ENCODE results near the gene CDC73. TPM values are rescaled to one million over a fixed set of nuclear protein-coding genes. Genes with fewer than 3 reads are reported as not detected.

CDC73 gene
- total RNA-seq, 1 experiment from 2014 or later = 78.2 TPM

DNA sequence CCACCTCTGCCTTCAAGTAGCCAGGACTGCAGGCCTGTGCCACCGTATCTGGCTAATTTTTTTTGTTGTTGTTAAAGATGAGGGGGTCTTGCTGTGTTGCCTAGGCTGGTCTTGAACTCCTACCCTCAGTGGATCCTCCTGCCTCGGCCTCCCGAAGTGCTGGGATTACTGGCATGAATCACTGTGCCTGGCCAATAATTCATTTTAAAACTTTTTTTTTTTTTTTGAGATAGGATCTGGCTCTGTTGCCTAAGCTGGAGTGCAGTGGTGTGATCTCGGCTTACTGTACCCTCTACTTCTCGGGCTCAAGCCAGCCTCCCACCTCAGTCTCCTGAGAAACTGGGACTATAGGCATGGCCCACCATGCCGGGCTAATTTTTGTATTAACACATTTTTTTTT is 3.5 kb downstream of the CDC73 start:
- no peaks in the 10 kb centered on the region for H3K9me3 ChIP-seq (ENCODE audit: control insufficient read depth, insufficient read depth, low read depth, low read length)
- DNase-seq (ENCODE audit: low read depth, low spot score) (no peak), ATAC-seq (no peak)
- no peak overlapping the region for H3K27ac ChIP-seq (ENCODE audit: low read length)
- no peak overlapping the region for H3K4me3 ChIP-seq (ENCODE audit: low read depth in 2 of 2, low read length in 2 of 2)
- H3K36me3 ChIP-seq (ENCODE audit: control insufficient read depth, insufficient read depth, low read length) = peaks cover 22% of the 10 kb centered on the region
- H3K4me1 ChIP-seq (ENCODE audit: control insufficient read depth, insufficient read depth, low read length) = peaks cover 17% of the 10 kb centered on the region
- ChIA-PET POLR2A (no interaction called here), CTCF (no interaction called here)
- H3K27me3 ChIP-seq (ENCODE audit: control insufficient read depth, insufficient read depth, low read length) = no peaks in the 10 kb centered on the region
- TF ChIP-seq POLR2AphosphoS5 (IDR thresholded peaks at IDR 0.05; ENCODE audit: low read depth, low read length) (no peak), SIN3A (IDR thresholded peaks at IDR 0.05; ENCODE audit: borderline replicate concordance, insufficient read depth, low read depth, low read length) (no peak)
- TF ChIP-seq, protein P1, sequence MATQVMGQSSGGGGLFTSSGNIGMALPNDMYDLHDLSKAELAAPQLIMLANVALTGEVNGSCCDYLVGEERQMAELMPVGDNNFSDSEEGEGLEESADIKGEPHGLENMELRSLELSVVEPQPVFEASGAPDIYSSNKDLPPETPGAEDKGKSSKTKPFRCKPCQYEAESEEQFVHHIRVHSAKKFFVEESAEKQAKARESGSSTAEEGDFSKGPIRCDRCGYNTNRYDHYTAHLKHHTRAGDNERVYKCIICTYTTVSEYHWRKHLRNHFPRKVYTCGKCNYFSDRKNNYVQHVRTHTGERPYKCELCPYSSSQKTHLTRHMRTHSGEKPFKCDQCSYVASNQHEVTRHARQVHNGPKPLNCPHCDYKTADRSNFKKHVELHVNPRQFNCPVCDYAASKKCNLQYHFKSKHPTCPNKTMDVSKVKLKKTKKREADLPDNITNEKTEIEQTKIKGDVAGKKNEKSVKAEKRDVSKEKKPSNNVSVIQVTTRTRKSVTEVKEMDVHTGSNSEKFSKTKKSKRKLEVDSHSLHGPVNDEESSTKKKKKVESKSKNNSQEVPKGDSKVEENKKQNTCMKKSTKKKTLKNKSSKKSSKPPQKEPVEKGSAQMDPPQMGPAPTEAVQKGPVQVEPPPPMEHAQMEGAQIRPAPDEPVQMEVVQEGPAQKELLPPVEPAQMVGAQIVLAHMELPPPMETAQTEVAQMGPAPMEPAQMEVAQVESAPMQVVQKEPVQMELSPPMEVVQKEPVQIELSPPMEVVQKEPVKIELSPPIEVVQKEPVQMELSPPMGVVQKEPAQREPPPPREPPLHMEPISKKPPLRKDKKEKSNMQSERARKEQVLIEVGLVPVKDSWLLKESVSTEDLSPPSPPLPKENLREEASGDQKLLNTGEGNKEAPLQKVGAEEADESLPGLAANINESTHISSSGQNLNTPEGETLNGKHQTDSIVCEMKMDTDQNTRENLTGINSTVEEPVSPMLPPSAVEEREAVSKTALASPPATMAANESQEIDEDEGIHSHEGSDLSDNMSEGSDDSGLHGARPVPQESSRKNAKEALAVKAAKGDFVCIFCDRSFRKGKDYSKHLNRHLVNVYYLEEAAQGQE (IDR thresholded peaks at IDR 0.05; ENCODE audit: insufficient read depth in 1 of 2, low read depth in 2 of 2, low read length in 1 of 2) = no peak
- intact Hi-C loops (cut with micrococcal nuclease; ENCODE audit: unreplicated experiment) (no loop called here), in situ Hi-C loops (cut with HindIII; ENCODE audit: low pct_unique_long_range_greater_than_20kb, low sequenced_read_pairs) (no loop called here)
- BruUV-seq (replicated peaks) = no TSS peak

DNA sequence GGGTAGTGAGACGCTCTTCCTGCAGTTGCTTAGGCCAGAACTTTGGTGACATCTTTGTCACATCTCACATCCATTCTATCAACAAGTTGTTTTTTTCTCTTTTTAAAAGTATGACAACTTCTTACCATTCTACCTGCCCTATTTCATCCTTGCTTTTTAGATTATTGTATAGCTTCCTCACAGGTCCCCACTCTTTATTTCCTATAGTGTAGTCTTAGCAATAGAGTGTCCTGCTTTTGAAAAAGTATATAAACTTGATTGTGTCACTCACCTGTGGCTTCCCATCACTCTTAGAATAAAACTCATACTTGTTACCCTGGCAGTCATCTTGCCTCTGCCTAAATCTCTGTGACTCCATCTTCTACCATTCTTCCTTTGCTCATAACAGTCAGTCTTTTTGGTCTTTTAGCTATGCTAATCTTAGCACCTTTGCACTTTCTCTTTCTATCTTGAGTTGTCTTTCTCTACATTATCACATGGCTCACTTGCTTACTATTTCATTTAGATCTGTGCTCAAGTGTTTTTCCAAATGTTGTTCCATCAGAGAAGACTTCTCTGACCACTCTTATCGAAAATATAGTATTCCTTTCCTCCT is 9.5 kb downstream of the CDC73 start:
- ChIA-PET POLR2A (no interaction called here), CTCF (no interaction called here)
- in situ Hi-C loops (cut with HindIII; ENCODE audit: low pct_unique_long_range_greater_than_20kb, low sequenced_read_pairs) = no loop called here

More for the DNA sequence above, 9.5 kb downstream of the CDC73 start:
- Histone ChIP-seq H3K36me3 (ENCODE audit: control insufficient read depth, insufficient read depth, low read length) (peaks cover 50% of the 10 kb centered on the region), H3K27me3 (ENCODE audit: control insufficient read depth, insufficient read depth, low read length) (no peaks in the 10 kb centered on the region), H3K4me1 (ENCODE audit: control insufficient read depth, insufficient read depth, low read length) (no peaks in the 10 kb centered on the region), H3K27ac (ENCODE audit: low read length) (no peak overlapping the region), H3K9me3 (ENCODE audit: control insufficient read depth, insufficient read depth, low read depth, low read length) (no peaks in the 10 kb centered on the region), H3K4me3 (ENCODE audit: low read depth in 2 of 2, low read length in 2 of 2) (no peak overlapping the region)
- no TSS peak for BruUV-seq (replicated peaks)
- TF ChIP-seq, protein P2, sequence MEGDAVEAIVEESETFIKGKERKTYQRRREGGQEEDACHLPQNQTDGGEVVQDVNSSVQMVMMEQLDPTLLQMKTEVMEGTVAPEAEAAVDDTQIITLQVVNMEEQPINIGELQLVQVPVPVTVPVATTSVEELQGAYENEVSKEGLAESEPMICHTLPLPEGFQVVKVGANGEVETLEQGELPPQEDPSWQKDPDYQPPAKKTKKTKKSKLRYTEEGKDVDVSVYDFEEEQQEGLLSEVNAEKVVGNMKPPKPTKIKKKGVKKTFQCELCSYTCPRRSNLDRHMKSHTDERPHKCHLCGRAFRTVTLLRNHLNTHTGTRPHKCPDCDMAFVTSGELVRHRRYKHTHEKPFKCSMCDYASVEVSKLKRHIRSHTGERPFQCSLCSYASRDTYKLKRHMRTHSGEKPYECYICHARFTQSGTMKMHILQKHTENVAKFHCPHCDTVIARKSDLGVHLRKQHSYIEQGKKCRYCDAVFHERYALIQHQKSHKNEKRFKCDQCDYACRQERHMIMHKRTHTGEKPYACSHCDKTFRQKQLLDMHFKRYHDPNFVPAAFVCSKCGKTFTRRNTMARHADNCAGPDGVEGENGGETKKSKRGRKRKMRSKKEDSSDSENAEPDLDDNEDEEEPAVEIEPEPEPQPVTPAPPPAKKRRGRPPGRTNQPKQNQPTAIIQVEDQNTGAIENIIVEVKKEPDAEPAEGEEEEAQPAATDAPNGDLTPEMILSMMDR (IDR thresholded peaks at IDR 0.05) = no peak
- TF ChIP-seq POLR2AphosphoS5 (IDR thresholded peaks at IDR 0.05; ENCODE audit: low read depth, low read length) (no peak), SIN3A (IDR thresholded peaks at IDR 0.05; ENCODE audit: borderline replicate concordance, insufficient read depth, low read depth, low read length) (no peak), TCF7L2 (IDR thresholded peaks at IDR 0.05; ENCODE audit: low read depth, low read length) (no peak)
- TF ChIP-seq, protein P1 (IDR thresholded peaks at IDR 0.05; ENCODE audit: insufficient read depth in 1 of 2, low read depth in 2 of 2, low read length in 1 of 2) = no peak
- no peak for DNase-seq (ENCODE audit: low read depth, low spot score)
- intact Hi-C loops (cut with micrococcal nuclease; ENCODE audit: unreplicated experiment) = no loop called here
- no peak for ATAC-seq
